ENCODE measurements around the gene TNIP2. TPM values are rescaled to one million over a fixed set of nuclear protein-coding genes. Genes with fewer than 3 reads are reported as not detected.

Gene TNIP2
- total RNA-seq, 4 donors from 2014 or later = 91.8 to 203 (median 129) TPM

DNA sequence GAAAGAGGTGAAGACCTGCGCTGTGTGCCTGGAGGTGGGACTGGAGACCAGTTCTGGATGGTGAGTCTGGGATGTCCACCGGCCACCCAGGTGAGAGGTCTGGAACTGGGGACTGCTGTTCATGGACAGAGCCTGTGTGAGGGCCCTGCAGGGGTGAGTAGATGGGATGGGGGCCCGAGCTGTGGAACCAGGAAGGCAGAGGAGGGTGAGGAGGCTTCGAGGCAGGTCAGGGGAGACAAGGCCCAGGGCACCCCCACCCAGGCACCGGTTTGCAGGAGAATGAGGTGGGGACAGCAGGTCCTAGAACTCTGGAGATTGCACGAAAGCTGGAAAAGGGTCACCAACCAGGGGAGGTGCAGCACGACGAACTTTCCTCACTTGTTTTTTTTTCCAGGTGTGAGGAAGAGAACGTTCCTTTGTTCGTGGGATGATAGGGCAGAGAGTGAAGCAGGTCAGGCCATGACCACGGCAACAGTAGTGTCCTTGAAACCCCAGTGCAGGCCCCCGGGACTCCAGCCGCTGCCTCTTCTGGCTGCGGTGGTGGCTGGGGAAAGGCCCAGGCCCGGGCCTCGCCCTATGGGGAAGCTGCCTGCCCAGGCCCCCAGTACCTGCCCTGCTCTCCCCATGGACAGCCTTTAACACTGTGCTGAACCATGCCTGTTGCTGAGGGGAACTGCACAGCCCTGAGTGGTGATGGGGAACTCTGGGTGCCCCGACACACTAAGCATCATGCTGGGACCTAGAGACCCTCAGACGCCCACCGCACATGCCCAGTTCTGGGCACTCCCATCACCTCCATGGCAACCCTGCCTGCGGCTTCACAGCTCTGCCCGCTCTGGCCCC lies 22.9 kb downstream of the TNIP2 start:
- Histone ChIP-seq H3K27me3 (no peaks in the 10 kb centered on the region), H3K9me3 (no peaks in the 10 kb centered on the region), H3K4me1 (no peaks in the 10 kb centered on the region), H3K4me3 (no peak overlapping the region), H3K36me3 (peaks cover 0 to 18% (median 4%) of the 10 kb centered on the region in 4 donors), H3K27ac (no peak overlapping the region)
- in situ Hi-C loops (cut with MboI; ENCODE audit: low pct_ligation_motif_present in 1 of 4, low pct_unique_long_range_greater_than_20kb in 1 of 4, low sequenced_read_pairs in 3 of 4) = no loop called here
- intact Hi-C loops (cut with DNase I; ENCODE audit: low total_unique reads) = no loop called here
- no peak for TF ChIP-seq EP300 (IDR thresholded peaks at IDR 0.05; ENCODE audit: low read depth)
- TF ChIP-seq, protein P1, sequence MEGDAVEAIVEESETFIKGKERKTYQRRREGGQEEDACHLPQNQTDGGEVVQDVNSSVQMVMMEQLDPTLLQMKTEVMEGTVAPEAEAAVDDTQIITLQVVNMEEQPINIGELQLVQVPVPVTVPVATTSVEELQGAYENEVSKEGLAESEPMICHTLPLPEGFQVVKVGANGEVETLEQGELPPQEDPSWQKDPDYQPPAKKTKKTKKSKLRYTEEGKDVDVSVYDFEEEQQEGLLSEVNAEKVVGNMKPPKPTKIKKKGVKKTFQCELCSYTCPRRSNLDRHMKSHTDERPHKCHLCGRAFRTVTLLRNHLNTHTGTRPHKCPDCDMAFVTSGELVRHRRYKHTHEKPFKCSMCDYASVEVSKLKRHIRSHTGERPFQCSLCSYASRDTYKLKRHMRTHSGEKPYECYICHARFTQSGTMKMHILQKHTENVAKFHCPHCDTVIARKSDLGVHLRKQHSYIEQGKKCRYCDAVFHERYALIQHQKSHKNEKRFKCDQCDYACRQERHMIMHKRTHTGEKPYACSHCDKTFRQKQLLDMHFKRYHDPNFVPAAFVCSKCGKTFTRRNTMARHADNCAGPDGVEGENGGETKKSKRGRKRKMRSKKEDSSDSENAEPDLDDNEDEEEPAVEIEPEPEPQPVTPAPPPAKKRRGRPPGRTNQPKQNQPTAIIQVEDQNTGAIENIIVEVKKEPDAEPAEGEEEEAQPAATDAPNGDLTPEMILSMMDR (IDR thresholded peaks at IDR 0.05) = no peak
- no peak for TF ChIP-seq POLR2AphosphoS5 (IDR thresholded peaks at IDR 0.05)
- no peak for TF ChIP-seq POLR2A (IDR thresholded peaks at IDR 0.05)
- no peak for DNase-seq
- WGBS, 2 donors (ENCODE audit: low coverage in 1 of 2) = 77 to 94% methylated on average over 8 to 21 of the region's 21 CpGs

DNA sequence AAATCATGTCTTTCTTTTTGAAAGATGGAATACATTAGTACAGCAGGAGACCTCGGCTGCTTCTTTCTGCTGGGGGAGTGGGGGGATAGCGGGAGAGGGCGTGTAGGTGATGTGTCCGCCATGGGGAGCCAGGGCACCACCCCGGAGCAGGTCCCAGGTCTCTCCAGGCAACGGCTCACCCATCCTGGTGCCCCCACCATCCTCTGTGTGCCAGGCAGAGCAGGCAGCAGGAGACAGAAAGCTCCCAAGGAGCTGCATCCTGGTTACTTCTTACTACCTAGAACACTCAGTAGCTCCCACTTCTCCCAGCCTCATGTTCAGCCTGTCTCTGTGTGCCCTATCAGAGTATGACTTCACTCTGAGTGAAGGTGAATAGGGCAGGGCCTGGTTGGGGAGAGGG lies 23.6 kb downstream of the TNIP2 start:
- Histone ChIP-seq H3K9me3 (no peaks in the 10 kb centered on the region), H3K36me3 (peaks cover 0 to 18% (median 4%) of the 10 kb centered on the region in 4 donors), H3K27ac (no peak overlapping the region), H3K27me3 (no peaks in the 10 kb centered on the region), H3K4me1 (no peaks in the 10 kb centered on the region), H3K4me3 (no peak overlapping the region)
- no peak for TF ChIP-seq POLR2A (IDR thresholded peaks at IDR 0.05)
- no peak for TF ChIP-seq POLR2AphosphoS5 (IDR thresholded peaks at IDR 0.05)
- TF ChIP-seq, protein P1 (IDR thresholded peaks at IDR 0.05) = no peak
- no peak for TF ChIP-seq EP300 (IDR thresholded peaks at IDR 0.05; ENCODE audit: low read depth)
- in situ Hi-C loops (cut with MboI; ENCODE audit: low pct_ligation_motif_present in 1 of 4, low pct_unique_long_range_greater_than_20kb in 1 of 4, low sequenced_read_pairs in 3 of 4) = no loop called here
- intact Hi-C loops (cut with DNase I; ENCODE audit: low total_unique reads) = no loop called here
- DNase-seq = no peak
- 80 to 95% methylated on average over 1 to 6 of the region's 6 CpGs for WGBS, 2 donors (ENCODE audit: low coverage in 1 of 2)

DNA sequence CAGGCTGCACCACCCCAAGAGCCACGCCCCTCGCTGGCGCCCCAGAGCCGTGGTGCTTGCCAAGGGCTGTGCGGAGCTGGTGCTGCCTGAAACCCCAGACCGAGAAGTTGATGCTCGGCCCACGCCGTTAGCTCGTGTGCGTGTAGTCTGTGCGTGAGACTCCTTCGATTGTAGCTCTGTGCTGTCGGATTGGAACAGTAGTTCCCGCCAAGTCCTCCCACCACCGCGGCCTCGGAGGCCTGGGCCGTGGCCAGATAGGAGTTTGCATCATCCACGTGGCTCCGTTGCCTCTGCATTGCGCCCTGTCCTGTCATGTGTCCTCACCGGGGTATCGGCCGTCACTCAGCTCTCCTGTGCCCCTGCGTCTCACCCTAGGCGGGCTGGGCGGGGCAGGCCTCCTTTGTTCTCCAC lies 24.2 kb downstream of the TNIP2 start:
- intact Hi-C loops (cut with DNase I; ENCODE audit: low total_unique reads) = no loop called here
- Histone ChIP-seq H3K36me3 (peaks cover 0 to 18% (median 4%) of the 10 kb centered on the region in 4 donors), H3K9me3 (no peaks in the 10 kb centered on the region), H3K27ac (no peak overlapping the region), H3K27me3 (no peaks in the 10 kb centered on the region), H3K4me1 (no peaks in the 10 kb centered on the region), H3K4me3 (no peak overlapping the region)
- WGBS, 2 donors (ENCODE audit: low coverage in 1 of 2) = 93% methylated on average over 28 of the region's 28 CpGs; no CpG with 5 or more reads in 1 of the 2 donors
- TF ChIP-seq POLR2AphosphoS5 (IDR thresholded peaks at IDR 0.05) (no peak), POLR2A (IDR thresholded peaks at IDR 0.05) (no peak), EP300 (IDR thresholded peaks at IDR 0.05; ENCODE audit: low read depth) (no peak)
- TF ChIP-seq, protein P1 (IDR thresholded peaks at IDR 0.05) = no peak
- in situ Hi-C loops (cut with MboI; ENCODE audit: low pct_ligation_motif_present in 1 of 4, low pct_unique_long_range_greater_than_20kb in 1 of 4, low sequenced_read_pairs in 3 of 4) = no loop called here
- no peak for DNase-seq

DNA sequence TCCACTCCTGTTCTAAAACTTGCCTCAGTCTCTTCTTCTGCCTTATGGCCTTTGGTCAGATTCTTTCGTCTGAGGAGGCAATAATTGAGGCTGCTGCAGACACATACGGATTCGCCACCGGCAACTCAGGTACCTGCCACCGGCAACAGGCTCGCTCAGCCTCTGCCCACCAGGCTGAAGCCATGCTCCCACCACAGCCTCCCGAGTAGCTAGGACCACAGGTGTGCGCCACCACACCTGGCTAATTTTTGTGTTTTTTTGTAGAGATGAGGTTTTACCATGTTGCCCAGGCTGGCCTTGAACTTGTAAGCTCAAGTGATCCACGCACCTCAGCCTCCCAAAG lies 26.6 kb downstream of the TNIP2 start:
- WGBS, 2 donors (ENCODE audit: low coverage in 1 of 2) = 83 to 95% methylated on average over 1 to 9 of the region's 9 CpGs
- Histone ChIP-seq H3K9me3 (no peaks in the 10 kb centered on the region), H3K27me3 (no peaks in the 10 kb centered on the region), H3K27ac (no peak overlapping the region), H3K4me1 (no peaks in the 10 kb centered on the region), H3K36me3 (peaks cover 0 to 22% (median 5%) of the 10 kb centered on the region in 4 donors), H3K4me3 (no peak overlapping the region)
- DNase-seq = no peak
- in situ Hi-C loops (cut with MboI; ENCODE audit: low pct_ligation_motif_present in 1 of 4, low pct_unique_long_range_greater_than_20kb in 1 of 4, low sequenced_read_pairs in 3 of 4) = no loop called here
- TF ChIP-seq POLR2AphosphoS5 (IDR thresholded peaks at IDR 0.05) = no peak
- TF ChIP-seq, protein P1 (IDR thresholded peaks at IDR 0.05) = no peak
- TF ChIP-seq POLR2A (IDR thresholded peaks at IDR 0.05) = no peak
- no peak for TF ChIP-seq EP300 (IDR thresholded peaks at IDR 0.05; ENCODE audit: low read depth)
- intact Hi-C loops (cut with DNase I; ENCODE audit: low total_unique reads) = no loop called here

Measured in transverse colon (tissue), 4 donors.